Endothelial cell (in vitro differentiated cells): Measurements from ENCODE around the gene LRP1B. TPM values are rescaled to one million over a fixed set of nuclear protein-coding genes. Genes with fewer than 3 reads are reported as not detected.

Source experiments
- DNase-seq: peaks from one replicate; pipeline ENCODE4 v3.0.0; 2021; ENCODE audit warnings: low spot score
- H3K27ac Mint-ChIP-seq: one replicate; pipeline ENCODE4 v1.8.0; 2021; ENCODE audit warnings: mixed read lengths, inconsistent platforms; ENCODE audit not compliant: unreplicated experiment
- H3K27me3 Mint-ChIP-seq: one replicate; pipeline ENCODE4 v1.8.0; 2021; ENCODE audit warnings: mild to moderate bottlenecking, moderate library complexity, mixed read lengths, inconsistent platforms; ENCODE audit not compliant: unreplicated experiment
- H3K36me3 Mint-ChIP-seq: one replicate; pipeline ENCODE4 v1.8.0; 2021; ENCODE audit warnings: mild to moderate bottlenecking, low read depth, mixed read lengths, inconsistent platforms; ENCODE audit not compliant: unreplicated experiment
- H3K4me1 Mint-ChIP-seq: one replicate; pipeline ENCODE4 v1.8.0; 2021; ENCODE audit warnings: mild to moderate bottlenecking, mixed read lengths, inconsistent platforms; ENCODE audit not compliant: unreplicated experiment
- H3K4me3 Mint-ChIP-seq: one replicate; pipeline ENCODE4 v1.8.0; 2021; ENCODE audit warnings: mild to moderate bottlenecking, mixed read lengths, inconsistent platforms; ENCODE audit not compliant: unreplicated experiment
- H3K9me3 Mint-ChIP-seq: one replicate; pipeline ENCODE4 v1.8.0; 2021; ENCODE audit warnings: mixed read lengths, inconsistent platforms; ENCODE audit not compliant: unreplicated experiment
- total RNA-seq: library from RNA; stranded (reverse); fragmentation: NEBNext Ultra II Directional; extraction: Animal tissue kit (Norgen Biotek cat#: 25700); gene quantifications from one replicate; pipeline ENCODE4 v1.2.1, GENCODE V29; 2021; ENCODE audit not compliant: unreplicated experiment
- TF ChIP-seq, protein P1 (sequence below): fragments of 200-600 bp; sonication (generic); IDR thresholded peaks from one replicate; pipeline ENCODE4 v1.5.0; 2021; ENCODE audit warnings: antibody characterized with exemption; ENCODE audit not compliant: unreplicated experiment

LRP1B gene
- total RNA-seq, 1 donor from 2014 or later: 1.4 TPM

GRCh38 chr2:140734992-140735391, 1395.8 kb downstream of the LRP1B start:
- H3K4me1 Mint-ChIP-seq: no peaks in the 10 kb centered on the region
- H3K27ac Mint-ChIP-seq: no peak overlapping the region
- no peak for DNase-seq
- TF ChIP-seq, protein P1, sequence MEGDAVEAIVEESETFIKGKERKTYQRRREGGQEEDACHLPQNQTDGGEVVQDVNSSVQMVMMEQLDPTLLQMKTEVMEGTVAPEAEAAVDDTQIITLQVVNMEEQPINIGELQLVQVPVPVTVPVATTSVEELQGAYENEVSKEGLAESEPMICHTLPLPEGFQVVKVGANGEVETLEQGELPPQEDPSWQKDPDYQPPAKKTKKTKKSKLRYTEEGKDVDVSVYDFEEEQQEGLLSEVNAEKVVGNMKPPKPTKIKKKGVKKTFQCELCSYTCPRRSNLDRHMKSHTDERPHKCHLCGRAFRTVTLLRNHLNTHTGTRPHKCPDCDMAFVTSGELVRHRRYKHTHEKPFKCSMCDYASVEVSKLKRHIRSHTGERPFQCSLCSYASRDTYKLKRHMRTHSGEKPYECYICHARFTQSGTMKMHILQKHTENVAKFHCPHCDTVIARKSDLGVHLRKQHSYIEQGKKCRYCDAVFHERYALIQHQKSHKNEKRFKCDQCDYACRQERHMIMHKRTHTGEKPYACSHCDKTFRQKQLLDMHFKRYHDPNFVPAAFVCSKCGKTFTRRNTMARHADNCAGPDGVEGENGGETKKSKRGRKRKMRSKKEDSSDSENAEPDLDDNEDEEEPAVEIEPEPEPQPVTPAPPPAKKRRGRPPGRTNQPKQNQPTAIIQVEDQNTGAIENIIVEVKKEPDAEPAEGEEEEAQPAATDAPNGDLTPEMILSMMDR: no peak
- H3K36me3 Mint-ChIP-seq: no peaks in the 10 kb centered on the region
- H3K9me3 Mint-ChIP-seq: no peaks in the 10 kb centered on the region
- H3K27me3 Mint-ChIP-seq: no peaks in the 10 kb centered on the region
- no peak overlapping the region for H3K4me3 Mint-ChIP-seq

DNA sequence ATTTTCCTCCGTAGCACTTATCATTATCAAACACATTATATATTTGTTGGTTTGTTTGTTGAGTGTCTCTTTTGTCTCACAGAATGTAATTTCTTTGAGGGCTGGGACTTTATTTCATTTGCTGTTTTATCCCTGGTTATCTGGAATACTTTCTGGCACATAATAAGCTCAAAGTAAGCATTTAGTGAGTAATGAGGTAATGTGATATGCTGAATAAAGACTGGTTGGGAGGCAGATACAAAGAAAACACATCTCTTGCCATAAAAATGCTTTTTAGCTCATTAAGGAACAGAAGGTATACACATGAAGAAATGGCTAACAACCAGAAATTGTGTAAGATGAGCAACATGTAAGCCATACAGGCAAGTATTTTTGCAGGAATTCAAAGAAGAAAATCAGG, 1411.8 kb downstream of the LRP1B start:
- Mint-ChIP-seq H3K4me3 (no peak overlapping the region), H3K27me3 (no peaks in the 10 kb centered on the region), H3K4me1 (no peaks in the 10 kb centered on the region), H3K9me3 (no peaks in the 10 kb centered on the region), H3K36me3 (no peaks in the 10 kb centered on the region), H3K27ac (no peak overlapping the region)
- TF ChIP-seq, protein P1: no peak
- DNase-seq: no peak

GRCh38 chr2:140717481-140717880, 1413.3 kb downstream of the LRP1B start:
- Mint-ChIP-seq H3K9me3 (no peaks in the 10 kb centered on the region), H3K36me3 (no peaks in the 10 kb centered on the region), H3K4me3 (no peak overlapping the region), H3K27me3 (no peaks in the 10 kb centered on the region), H3K27ac (no peak overlapping the region), H3K4me1 (no peaks in the 10 kb centered on the region)
- no peak for DNase-seq
- TF ChIP-seq, protein P1: no peak

- H3K4me1 Mint-ChIP-seq: no peaks in the 10 kb centered on the region
- no peak overlapping the region for H3K4me3 Mint-ChIP-seq
- no peaks in the 10 kb centered on the region for H3K36me3 Mint-ChIP-seq
- no peaks in the 10 kb centered on the region for H3K27me3 Mint-ChIP-seq
- no peaks in the 10 kb centered on the region for H3K9me3 Mint-ChIP-seq
- TF ChIP-seq, protein P1: no peak
- no peak for DNase-seq
- no peak overlapping the region for H3K27ac Mint-ChIP-seq
Observed at GRCh38 chr2:140714586-140714985, 1416.2 kb downstream of the LRP1B start.

GRCh38 chr2:140711867-140712266, 1418.9 kb downstream of the LRP1B start:
- TF ChIP-seq, protein P1: no peak
- no peak for DNase-seq
- no peaks in the 10 kb centered on the region for H3K4me1 Mint-ChIP-seq
- H3K4me3 Mint-ChIP-seq: no peak overlapping the region
- no peak overlapping the region for H3K27ac Mint-ChIP-seq
- H3K27me3 Mint-ChIP-seq: no peaks in the 10 kb centered on the region
- no peaks in the 10 kb centered on the region for H3K36me3 Mint-ChIP-seq
- no peaks in the 10 kb centered on the region for H3K9me3 Mint-ChIP-seq
